ENCODE measurements around the gene SCART1.

The SCART1 gene

GRCh38 chr10:133445751-133446708, 7.7 kb upstream of the SCART1 start:
- DNase-seq, result no peak
- Mint-ChIP-seq H3K36me3 (ENCODE audit: low read depth) (peaks cover 24% of the 10 kb centered on the region), H3K27ac (no peak overlapping the region), H3K27me3 (ENCODE audit: low read depth, poor library complexity) (no peaks in the 10 kb centered on the region), H3K4me3 (no peak overlapping the region), H3K4me1 (no peaks in the 10 kb centered on the region), H3K9me3 (peaks cover 82% of the 10 kb centered on the region)
- TF ChIP-seq, protein P1, sequence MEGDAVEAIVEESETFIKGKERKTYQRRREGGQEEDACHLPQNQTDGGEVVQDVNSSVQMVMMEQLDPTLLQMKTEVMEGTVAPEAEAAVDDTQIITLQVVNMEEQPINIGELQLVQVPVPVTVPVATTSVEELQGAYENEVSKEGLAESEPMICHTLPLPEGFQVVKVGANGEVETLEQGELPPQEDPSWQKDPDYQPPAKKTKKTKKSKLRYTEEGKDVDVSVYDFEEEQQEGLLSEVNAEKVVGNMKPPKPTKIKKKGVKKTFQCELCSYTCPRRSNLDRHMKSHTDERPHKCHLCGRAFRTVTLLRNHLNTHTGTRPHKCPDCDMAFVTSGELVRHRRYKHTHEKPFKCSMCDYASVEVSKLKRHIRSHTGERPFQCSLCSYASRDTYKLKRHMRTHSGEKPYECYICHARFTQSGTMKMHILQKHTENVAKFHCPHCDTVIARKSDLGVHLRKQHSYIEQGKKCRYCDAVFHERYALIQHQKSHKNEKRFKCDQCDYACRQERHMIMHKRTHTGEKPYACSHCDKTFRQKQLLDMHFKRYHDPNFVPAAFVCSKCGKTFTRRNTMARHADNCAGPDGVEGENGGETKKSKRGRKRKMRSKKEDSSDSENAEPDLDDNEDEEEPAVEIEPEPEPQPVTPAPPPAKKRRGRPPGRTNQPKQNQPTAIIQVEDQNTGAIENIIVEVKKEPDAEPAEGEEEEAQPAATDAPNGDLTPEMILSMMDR (IDR thresholded peaks at IDR 0.05), result no peak

DNA sequence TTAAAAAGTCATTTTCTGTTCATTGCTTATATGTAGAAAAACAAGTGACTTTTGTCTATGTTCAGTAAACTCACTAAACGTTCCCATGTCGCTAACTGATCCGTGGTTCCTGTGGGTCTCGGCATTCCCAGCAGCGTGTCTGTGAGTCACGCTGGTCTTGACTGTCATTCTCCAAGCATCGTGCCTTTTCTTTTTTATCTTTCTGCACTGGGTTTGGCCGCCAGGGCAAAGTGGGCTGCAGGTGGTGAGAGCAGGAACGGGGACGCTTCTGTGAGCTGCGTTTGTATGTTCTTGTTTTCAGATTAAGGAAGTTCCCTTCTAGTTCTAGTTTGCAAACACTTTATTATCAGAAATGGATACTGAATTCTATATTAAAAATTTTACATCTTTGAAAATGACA, 6.8 kb upstream of the SCART1 start:
- Mint-ChIP-seq H3K27me3 (ENCODE audit: low read depth, poor library complexity) (no peaks in the 10 kb centered on the region), H3K27ac (no peak overlapping the region), H3K4me1 (no peaks in the 10 kb centered on the region), H3K4me3 (no peak overlapping the region), H3K9me3 (peaks cover 83% of the 10 kb centered on the region), H3K36me3 (ENCODE audit: low read depth) (peaks cover 24% of the 10 kb centered on the region)
- TF ChIP-seq, protein P1 (IDR thresholded peaks at IDR 0.05), result no peak
- DNase-seq, result no peak

DNA sequence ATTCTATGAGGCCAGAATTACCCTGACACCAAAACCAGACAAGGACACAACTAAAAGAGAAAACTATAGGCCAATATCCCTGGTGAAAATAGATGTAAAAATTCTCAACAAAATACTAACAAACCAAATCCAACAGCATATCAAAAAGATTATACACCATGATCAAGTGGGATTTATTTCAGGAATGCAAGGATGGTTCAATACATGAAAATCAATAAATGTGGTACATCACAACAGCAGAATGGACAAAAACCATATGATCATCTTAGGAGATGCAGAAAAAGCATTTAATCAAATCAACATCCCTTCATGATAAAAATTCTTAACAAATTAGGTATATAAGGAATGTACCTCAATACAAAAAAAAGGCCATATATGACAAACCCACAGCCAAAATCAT, 5.6 kb upstream of the SCART1 start:
- H3K4me1 Mint-ChIP-seq, result no peaks in the 10 kb centered on the region
- DNase-seq, result no peak
- TF ChIP-seq, protein P1 (IDR thresholded peaks at IDR 0.05), result no peak
- H3K36me3 Mint-ChIP-seq (ENCODE audit: low read depth), result peaks cover 19% of the 10 kb centered on the region
- H3K27ac Mint-ChIP-seq, result no peak overlapping the region
- H3K27me3 Mint-ChIP-seq (ENCODE audit: low read depth, poor library complexity), result no peaks in the 10 kb centered on the region
- H3K9me3 Mint-ChIP-seq, result peaks cover 81% of the 10 kb centered on the region
- H3K4me3 Mint-ChIP-seq, result no peak overlapping the region

DNA sequence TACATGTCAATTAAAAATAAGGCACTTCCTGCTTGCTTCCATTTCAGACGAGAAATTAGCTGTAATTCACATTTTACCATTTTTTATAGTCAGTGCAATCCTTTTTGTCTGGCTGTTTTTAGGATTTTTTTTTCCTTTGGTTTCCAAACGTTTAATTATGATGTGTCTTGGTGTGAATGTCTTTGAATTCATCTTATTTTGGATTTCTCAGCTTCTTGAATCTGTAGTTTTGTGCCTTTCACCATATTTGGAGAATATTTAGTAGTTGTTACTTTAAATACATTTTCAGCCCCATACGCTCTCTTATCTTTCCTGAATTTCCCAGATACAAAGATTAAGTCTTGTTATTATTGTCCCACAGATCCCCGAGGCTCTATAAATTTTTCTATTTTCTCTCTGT, 2.4 kb upstream of the SCART1 start:
- Mint-ChIP-seq H3K27me3 (ENCODE audit: low read depth, poor library complexity) (peaks cover 3% of the 10 kb centered on the region), H3K36me3 (ENCODE audit: low read depth) (peaks cover 14% of the 10 kb centered on the region), H3K4me1 (no peaks in the 10 kb centered on the region), H3K27ac (no peak overlapping the region), H3K9me3 (peaks cover 86% of the 10 kb centered on the region), H3K4me3 (no peak overlapping the region)
- DNase-seq, result no peak
- TF ChIP-seq, protein P1 (IDR thresholded peaks at IDR 0.05), result no peak

GRCh38 chr10:133452453-133452852, 1.3 kb upstream of the SCART1 start:
- H3K4me3 Mint-ChIP-seq, result no peak overlapping the region
- H3K27me3 Mint-ChIP-seq (ENCODE audit: low read depth, poor library complexity), result peaks cover 3% of the 10 kb centered on the region
- TF ChIP-seq, protein P1 (IDR thresholded peaks at IDR 0.05), result no peak
- H3K36me3 Mint-ChIP-seq (ENCODE audit: low read depth), result peaks cover 7% of the 10 kb centered on the region
- DNase-seq, result no peak
- H3K4me1 Mint-ChIP-seq, result no peaks in the 10 kb centered on the region
- peaks cover 83% of the 10 kb centered on the region for H3K9me3 Mint-ChIP-seq
- no peak overlapping the region for H3K27ac Mint-ChIP-seq
